Fibroblast of skin of abdomen (primary cell): ENCODE measurements around the gene B3GALNT1. TPM values are rescaled to one million over a fixed set of nuclear protein-coding genes. Genes with fewer than 3 reads are reported as not detected.
A peak's percentile ranks its signal among the peaks of the same experiment; 100 is the strongest.

Experiments
- DNase-seq: peaks from one replicate; pipeline ENCODE4 v3.0.0-alpha.2; 2013
- polyA plus RNA-seq, 2 experiments: library from polyadenylated mRNA; unstranded; fragments of 120-200 nt; gene quantifications; one replicate each; pipeline ENCODE4 v1.2.1, GENCODE V29; 2013; ENCODE audit not compliant: insufficient read length in 2 of 2

Gene B3GALNT1
- 11.0 TPM for polyA plus RNA-seq (2013, experiment 1 of 2; ENCODE audit: insufficient read length)
- polyA plus RNA-seq (2013, experiment 2 of 2; ENCODE audit: insufficient read length): 10.9 TPM

- peak; percentile 75 for DNase-seq
Measured at GRCh38 chr3:161104561-161105551, at the start of gene B3GALNT1. Gene B3GALNT1, minus strand, starts transcription at chr3:161105349. Its CDS starts 18,595 bp downstream, at chr3:161086754.

- no peak for DNase-seq
Measured at GRCh38 chr3:161153480-161153879, 48.3 kb upstream of the B3GALNT1 start.

GRCh38 chr3:161150001-161150525, 44.9 kb upstream of the B3GALNT1 start:
- DNase-seq: peak; percentile 10

GRCh38 chr3:161149529-161149928, 44.4 kb upstream of the B3GALNT1 start:
- DNase-seq: peak; percentile 27

- peak; percentile 29 for DNase-seq
Measured at GRCh38 chr3:161148832-161149475, 43.8 kb upstream of the B3GALNT1 start.

- peak; percentile 81 for DNase-seq
Measured at GRCh38 chr3:161142486-161142885, 37.3 kb upstream of the B3GALNT1 start.

GRCh38 chr3:161139686-161140085, 34.5 kb upstream of the B3GALNT1 start:
- no peak for DNase-seq

GRCh38 chr3:161137260-161137659, 32.1 kb upstream of the B3GALNT1 start:
- DNase-seq: no peak

- DNase-seq: no peak
Measured at GRCh38 chr3:161132391-161132790, 27.2 kb upstream of the B3GALNT1 start.

- no peak for DNase-seq
Measured at GRCh38 chr3:161126495-161126894, 21.3 kb upstream of the B3GALNT1 start.

GRCh38 chr3:161117646-161118045, 12.5 kb upstream of the B3GALNT1 start:
- no peak for DNase-seq

- DNase-seq: peak; percentile 42
Measured at GRCh38 chr3:161108840-161109239, 3.7 kb upstream of the B3GALNT1 start.

- no peak for DNase-seq
Measured at GRCh38 chr3:161107311-161107710, 2.2 kb upstream of the B3GALNT1 start.

- no peak for DNase-seq
Measured at GRCh38 chr3:161103776-161104385, 1.3 kb downstream of the B3GALNT1 start.

GRCh38 chr3:161101609-161102008, 3.5 kb downstream of the B3GALNT1 start:
- DNase-seq: no peak

GRCh38 chr3:161100994-161101393, 4.2 kb downstream of the B3GALNT1 start:
- DNase-seq: no peak

GRCh38 chr3:161096771-161097367, 8.3 kb downstream of the B3GALNT1 start:
- no peak for DNase-seq

- no peak for DNase-seq
Measured at GRCh38 chr3:161093895-161094294, 11.3 kb downstream of the B3GALNT1 start.

- DNase-seq: no peak
Measured at GRCh38 chr3:161084277-161084676, 20.9 kb downstream of the B3GALNT1 start.

- DNase-seq: no peak
Measured at GRCh38 chr3:161083131-161083530, 22.0 kb downstream of the B3GALNT1 start.

- DNase-seq: no peak
Measured at GRCh38 chr3:161082063-161082462, 23.1 kb downstream of the B3GALNT1 start.

- no peak for DNase-seq
Measured at GRCh38 chr3:161081633-161082032, 23.5 kb downstream of the B3GALNT1 start.
